Measurements from ENCODE around the gene FOXQ1.

FOXQ1 gene

GRCh38 chr6:1363729-1364572 lies 52.1 kb downstream of the FOXQ1 start:
- no peak for DNase-seq
